Measurements from ENCODE around the gene HDAC8. TPM values are rescaled to one million over a fixed set of nuclear protein-coding genes. Genes with fewer than 3 reads are reported as not detected.

Gene HDAC8
- 17.4 TPM for polyA plus RNA-seq (2013, experiment 1 of 2)
- polyA plus RNA-seq (2013, experiment 2 of 2), result 16.9 TPM

GRCh38 chrX:72572248-72573157 lies at the start of gene HDAC8:
Gene HDAC8, minus strand, starts transcription at chrX:72572843. Its CDS starts 82 bp downstream, at chrX:72572761.
- H4K8ac ChIP-seq (ENCODE audit: low read depth, low read length), result no peak within 1 kb of the TSS
- H3K9ac ChIP-seq (ENCODE audit: low read depth, low read length, poor library complexity), result peak within 1 kb of the TSS; percentile 70
- H3K9me3 ChIP-seq (replicated peaks in 1 of 2; ENCODE audit: control insufficient read depth in 2 of 2, insufficient read depth in 1 of 2, low read depth in 1 of 2, low read length in 2 of 2), result no peaks in the 10 kb centered on the region
- no peak within 1 kb of the TSS for H2AK5ac ChIP-seq (ENCODE audit: low read depth, low read length)
- peak within 1 kb of the TSS; percentile 49 for H3K4me2 ChIP-seq (ENCODE audit: insufficient read depth, low read length, poor library complexity, severe bottlenecking)
- H3K4me3 ChIP-seq (ENCODE audit: low read length in 2 of 2), result peak within 1 kb of the TSS; percentile 71 to 91
- no peaks in the 10 kb centered on the region for H3K4me1 ChIP-seq (ENCODE audit: control insufficient read depth in 2 of 2, insufficient read depth in 1 of 2, low read depth in 1 of 2, low read length in 2 of 2)
- H3K36me3 ChIP-seq (replicated peaks in 1 of 2; ENCODE audit: control insufficient read depth in 2 of 2, insufficient read depth in 2 of 2, low read length in 2 of 2), result peaks cover 4 to 27% of the 10 kb centered on the region in 2 donors
- no peak within 1 kb of the TSS for H3K27ac ChIP-seq (replicated peaks; ENCODE audit: low read length)
- H2BK120ac ChIP-seq (ENCODE audit: low read depth, low read length), result no peak within 1 kb of the TSS
- no peak within 1 kb of the TSS for H4K91ac ChIP-seq (ENCODE audit: low read depth, low read length, poor library complexity)
- no peak within 1 kb of the TSS for H2BK15ac ChIP-seq (ENCODE audit: low read length)
- no CpG with 5 or more reads among the region's 36 CpGs for WGBS, 2 donors (ENCODE audit: extremely low coverage in 2 of 2, insufficient read length in 2 of 2, insufficient replicate concordance in 1 of 2)
- H3K18ac ChIP-seq (ENCODE audit: low read length), result peak within 1 kb of the TSS; percentile 57
- no peak within 1 kb of the TSS for H3K23ac ChIP-seq (ENCODE audit: low read depth, low read length, poor library complexity)
- H2AFZ ChIP-seq (ENCODE audit: low read length), result peak within 1 kb of the TSS; percentile 84
- no peak within 1 kb of the TSS for H3K14ac ChIP-seq (ENCODE audit: low read length)
- no peak within 1 kb of the TSS for H3K4ac ChIP-seq (ENCODE audit: low read length)
- H2BK12ac ChIP-seq (ENCODE audit: low read length), result no peak within 1 kb of the TSS
- H2BK5ac ChIP-seq (ENCODE audit: low read length), result no peak within 1 kb of the TSS
- peaks cover 2% of the 10 kb centered on the region for H3K79me1 ChIP-seq (ENCODE audit: low read depth, low read length)
- no peaks in the 10 kb centered on the region for H3K27me3 ChIP-seq (ENCODE audit: control insufficient read depth in 3 of 3, insufficient read depth in 3 of 3, low read depth in 1 of 3, low read length in 3 of 3)
- peak; percentile 64 for DNase-seq (ENCODE audit: low spot score)

GRCh38 chrX:72621625-72622485 lies 49.2 kb upstream of the HDAC8 start:
- no CpG with 5 or more reads among the region's 4 CpGs for WGBS, 2 donors (ENCODE audit: extremely low coverage in 2 of 2, insufficient read length in 2 of 2, insufficient replicate concordance in 1 of 2)
- Histone ChIP-seq H3K27ac (replicated peaks; ENCODE audit: low read length) (no peak overlapping the region), H3K14ac (ENCODE audit: low read length) (no peak overlapping the region), H4K91ac (ENCODE audit: low read depth, low read length, poor library complexity) (no peak overlapping the region), H2BK120ac (ENCODE audit: low read depth, low read length) (no peak overlapping the region), H3K79me1 (ENCODE audit: low read depth, low read length) (no peaks in the 10 kb centered on the region), H3K4ac (ENCODE audit: low read length) (no peak overlapping the region), H3K18ac (ENCODE audit: low read length) (no peak overlapping the region), H2BK12ac (ENCODE audit: low read length) (no peak overlapping the region), H2BK15ac (ENCODE audit: low read length) (no peak overlapping the region), H3K36me3 (replicated peaks in 1 of 2; ENCODE audit: control insufficient read depth in 2 of 2, insufficient read depth in 2 of 2, low read length in 2 of 2) (no peaks in the 10 kb centered on the region), H3K4me3 (ENCODE audit: low read length in 2 of 2) (no peak overlapping the region), H3K23ac (ENCODE audit: low read depth, low read length, poor library complexity) (no peak overlapping the region), H3K27me3 (ENCODE audit: control insufficient read depth in 3 of 3, insufficient read depth in 3 of 3, low read depth in 1 of 3, low read length in 3 of 3) (peaks cover 0 to 18% (median 0%) of the 10 kb centered on the region in 3 experiments), H3K4me2 (ENCODE audit: insufficient read depth, low read length, poor library complexity, severe bottlenecking) (no peak overlapping the region), H2AFZ (ENCODE audit: low read length) (no peak overlapping the region), H2AK5ac (ENCODE audit: low read depth, low read length) (no peak overlapping the region), H2BK5ac (ENCODE audit: low read length) (no peak overlapping the region), H3K9me3 (replicated peaks in 1 of 2; ENCODE audit: control insufficient read depth in 2 of 2, insufficient read depth in 1 of 2, low read depth in 1 of 2, low read length in 2 of 2) (no peaks in the 10 kb centered on the region), H3K9ac (ENCODE audit: low read depth, low read length, poor library complexity) (no peak overlapping the region), H4K8ac (ENCODE audit: low read depth, low read length) (no peak overlapping the region), H3K4me1 (ENCODE audit: control insufficient read depth in 2 of 2, insufficient read depth in 1 of 2, low read depth in 1 of 2, low read length in 2 of 2) (peaks cover 0 to 2% of the 10 kb centered on the region in 2 donors)
- no peak for DNase-seq (ENCODE audit: low spot score)

- H3K79me1 ChIP-seq (ENCODE audit: low read depth, low read length), result no peaks in the 10 kb centered on the region
Measured at GRCh38 chrX:72621163-72621562, 48.5 kb upstream of the HDAC8 start.

More at GRCh38 chrX:72621163-72621562, 48.5 kb upstream of the HDAC8 start:
- Histone ChIP-seq H3K27ac (replicated peaks; ENCODE audit: low read length) (no peak overlapping the region), H3K36me3 (replicated peaks in 1 of 2; ENCODE audit: control insufficient read depth in 2 of 2, insufficient read depth in 2 of 2, low read length in 2 of 2) (no peaks in the 10 kb centered on the region), H3K23ac (ENCODE audit: low read depth, low read length, poor library complexity) (no peak overlapping the region), H2BK120ac (ENCODE audit: low read depth, low read length) (no peak overlapping the region), H2BK5ac (ENCODE audit: low read length) (no peak overlapping the region), H3K4me2 (ENCODE audit: insufficient read depth, low read length, poor library complexity, severe bottlenecking) (no peak overlapping the region), H3K4me3 (ENCODE audit: low read length in 2 of 2) (no peak overlapping the region), H2AFZ (ENCODE audit: low read length) (no peak overlapping the region), H3K18ac (ENCODE audit: low read length) (no peak overlapping the region), H2AK5ac (ENCODE audit: low read depth, low read length) (no peak overlapping the region), H2BK12ac (ENCODE audit: low read length) (no peak overlapping the region), H3K4ac (ENCODE audit: low read length) (no peak overlapping the region), H3K9me3 (replicated peaks in 1 of 2; ENCODE audit: control insufficient read depth in 2 of 2, insufficient read depth in 1 of 2, low read depth in 1 of 2, low read length in 2 of 2) (no peaks in the 10 kb centered on the region), H3K9ac (ENCODE audit: low read depth, low read length, poor library complexity) (no peak overlapping the region), H3K27me3 (ENCODE audit: control insufficient read depth in 3 of 3, insufficient read depth in 3 of 3, low read depth in 1 of 3, low read length in 3 of 3) (peaks cover 0 to 18% (median 0%) of the 10 kb centered on the region in 3 experiments), H4K8ac (ENCODE audit: low read depth, low read length) (no peak overlapping the region), H3K14ac (ENCODE audit: low read length) (no peak overlapping the region), H3K4me1 (ENCODE audit: control insufficient read depth in 2 of 2, insufficient read depth in 1 of 2, low read depth in 1 of 2, low read length in 2 of 2) (peaks cover 0 to 2% of the 10 kb centered on the region in 2 donors), H4K91ac (ENCODE audit: low read depth, low read length, poor library complexity) (no peak overlapping the region), H2BK15ac (ENCODE audit: low read length) (no peak overlapping the region)
- no peak for DNase-seq (ENCODE audit: low spot score)
- no CpG with 5 or more reads among the region's 1 CpG for WGBS, 2 donors (ENCODE audit: extremely low coverage in 2 of 2, insufficient read length in 2 of 2, insufficient replicate concordance in 1 of 2)
